Astrocyte (in vitro differentiated cells and primary cell): ENCODE results near the gene LYRM7. TPM values are rescaled to one million over a fixed set of nuclear protein-coding genes. Genes with fewer than 3 reads are reported as not detected.

Experiments
- DNase-seq: peaks from one replicate; pipeline ENCODE4 v3.0.0-alpha.2; 2010; ENCODE audit warnings: low read depth
- FAIRE-seq: peaks from 2 replicates; lab custom pipeline; 2011; peaks lifted over from hg19 to GRCh38; lab: Jason Lieb, UNC
- H2AFZ ChIP-seq: 2 replicates; pipeline ENCODE4 v1.6.0; 2012; ENCODE audit warnings: low read depth, low read length, inconsistent platforms
- H3K27ac ChIP-seq: 2 replicates; pipeline ENCODE4 v1.5.1; 2011; ENCODE audit warnings: low read depth, low read length, inconsistent platforms
- H3K27me3 ChIP-seq: 2 replicates; pipeline ENCODE4 v1.6.0; 2011; ENCODE audit warnings: low read length, inconsistent platforms; ENCODE audit not compliant: insufficient read depth
- H3K36me3 ChIP-seq: 2 replicates; pipeline ENCODE4 v1.5.1; 2011; ENCODE audit warnings: low read length, inconsistent platforms; ENCODE audit not compliant: insufficient read depth
- H3K4me1 ChIP-seq: 2 replicates; pipeline ENCODE4 v1.5.1; 2011; ENCODE audit warnings: low read length, inconsistent platforms; ENCODE audit not compliant: insufficient read depth
- H3K4me2 ChIP-seq: 2 replicates; pipeline ENCODE4 v1.6.0; 2012; ENCODE audit warnings: low read length, inconsistent platforms
- H3K4me3 ChIP-seq: 2 replicates; pipeline ENCODE4 v1.5.1; 2011; ENCODE audit warnings: low read depth, mild to moderate bottlenecking, low read length, inconsistent platforms; ENCODE audit not compliant: insufficient read depth
- H3K79me2 ChIP-seq: 2 replicates; pipeline ENCODE4 v1.6.0; 2012; ENCODE audit warnings: mild to moderate bottlenecking, low read length, inconsistent platforms; ENCODE audit not compliant: insufficient read depth
- H3K9ac ChIP-seq: 2 replicates; pipeline ENCODE4 v1.6.0; 2012; ENCODE audit warnings: mild to moderate bottlenecking, low read length, inconsistent platforms
- H3K9me3 ChIP-seq: 2 replicates; pipeline ENCODE4 v1.5.1; 2012; ENCODE audit warnings: low read depth, mild to moderate bottlenecking, low read length, inconsistent platforms; ENCODE audit not compliant: insufficient read depth
- H4K20me1 ChIP-seq: 2 replicates; pipeline ENCODE4 v1.6.0; 2012; ENCODE audit warnings: low read length, inconsistent platforms; ENCODE audit not compliant: insufficient read depth
- H3K27ac Mint-ChIP-seq: one replicate; pipeline ENCODE4 v1.8.0; 2021; ENCODE audit warnings: mild to moderate bottlenecking, mixed read lengths; ENCODE audit not compliant: unreplicated experiment
- H3K27me3 Mint-ChIP-seq: one replicate; pipeline ENCODE4 v1.8.0; 2021; ENCODE audit warnings: low read depth, mixed read lengths; ENCODE audit not compliant: unreplicated experiment
- H3K36me3 Mint-ChIP-seq: one replicate; pipeline ENCODE4 v1.8.0; 2021; ENCODE audit warnings: low read depth, mixed read lengths; ENCODE audit not compliant: unreplicated experiment
- H3K4me1 Mint-ChIP-seq: one replicate; pipeline ENCODE4 v1.8.0; 2021; ENCODE audit warnings: low read depth, mixed read lengths; ENCODE audit not compliant: unreplicated experiment
- H3K4me3 Mint-ChIP-seq: one replicate; pipeline ENCODE4 v1.8.0; 2021; ENCODE audit warnings: mild to moderate bottlenecking, moderate library complexity, mixed read lengths; ENCODE audit not compliant: unreplicated experiment
- H3K9me3 Mint-ChIP-seq: one replicate; pipeline ENCODE4 v1.8.0; 2021; ENCODE audit warnings: mild to moderate bottlenecking, mixed read lengths; ENCODE audit not compliant: unreplicated experiment
- EZH2 ChIP-seq: IDR thresholded peaks from 2 replicates; pipeline ENCODE4 v1.6.1; 2012; ENCODE audit warnings: mild to moderate bottlenecking, low read length, inconsistent platforms; ENCODE audit not compliant: insufficient read depth
- total RNA-seq: library from RNA; stranded (reverse); gene quantifications from 2 replicates; pipeline ENCODE4 v1.2.1, GENCODE V29; 2021
- TF ChIP-seq, protein P1 (sequence below): IDR thresholded peaks from 2 replicates; pipeline ENCODE4 v1.5.1; 2011; ENCODE audit warnings: low read depth, mild to moderate bottlenecking, inconsistent platforms, low read length, moderate library complexity; ENCODE audit not compliant: insufficient read depth

LYRM7 gene
- total RNA-seq, 1 donor from 2014 or later: 7.0 TPM

DNA sequence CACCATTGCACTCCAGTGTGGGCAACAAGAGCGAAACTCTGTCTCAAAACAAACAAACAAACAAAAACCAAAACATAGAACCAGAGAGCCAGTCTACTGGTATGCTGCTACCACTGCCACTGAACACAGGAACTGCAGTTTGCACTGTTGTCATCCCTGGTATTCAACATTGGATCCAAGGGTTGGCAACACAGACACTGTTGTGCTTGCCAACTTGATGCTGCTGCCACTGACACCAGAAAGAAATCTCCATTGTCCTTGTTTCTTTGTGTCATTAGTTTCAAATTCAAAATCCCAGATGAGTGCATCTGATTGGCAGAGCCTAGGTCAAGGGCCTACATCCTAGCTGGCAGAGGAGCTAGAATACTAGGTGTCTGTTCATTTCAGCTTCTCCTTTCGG is 21.9 kb upstream of the LYRM7 start:
- H3K4me1 Mint-ChIP-seq: no peaks in the 10 kb centered on the region
- Histone ChIP-seq H3K4me3 (no peak overlapping the region), H3K27me3 (no peaks in the 10 kb centered on the region), H3K36me3 (no peaks in the 10 kb centered on the region), H3K9ac (no peak overlapping the region), H3K27ac (no peak overlapping the region), H4K20me1 (no peaks in the 10 kb centered on the region), H2AFZ (no peak overlapping the region), H3K79me2 (no peaks in the 10 kb centered on the region), H3K4me1 (no peaks in the 10 kb centered on the region), H3K9me3 (no peaks in the 10 kb centered on the region), H3K4me2 (no peak overlapping the region)
- TF ChIP-seq EZH2: no peak
- TF ChIP-seq, protein P1, sequence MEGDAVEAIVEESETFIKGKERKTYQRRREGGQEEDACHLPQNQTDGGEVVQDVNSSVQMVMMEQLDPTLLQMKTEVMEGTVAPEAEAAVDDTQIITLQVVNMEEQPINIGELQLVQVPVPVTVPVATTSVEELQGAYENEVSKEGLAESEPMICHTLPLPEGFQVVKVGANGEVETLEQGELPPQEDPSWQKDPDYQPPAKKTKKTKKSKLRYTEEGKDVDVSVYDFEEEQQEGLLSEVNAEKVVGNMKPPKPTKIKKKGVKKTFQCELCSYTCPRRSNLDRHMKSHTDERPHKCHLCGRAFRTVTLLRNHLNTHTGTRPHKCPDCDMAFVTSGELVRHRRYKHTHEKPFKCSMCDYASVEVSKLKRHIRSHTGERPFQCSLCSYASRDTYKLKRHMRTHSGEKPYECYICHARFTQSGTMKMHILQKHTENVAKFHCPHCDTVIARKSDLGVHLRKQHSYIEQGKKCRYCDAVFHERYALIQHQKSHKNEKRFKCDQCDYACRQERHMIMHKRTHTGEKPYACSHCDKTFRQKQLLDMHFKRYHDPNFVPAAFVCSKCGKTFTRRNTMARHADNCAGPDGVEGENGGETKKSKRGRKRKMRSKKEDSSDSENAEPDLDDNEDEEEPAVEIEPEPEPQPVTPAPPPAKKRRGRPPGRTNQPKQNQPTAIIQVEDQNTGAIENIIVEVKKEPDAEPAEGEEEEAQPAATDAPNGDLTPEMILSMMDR: no peak
- FAIRE-seq (no peak), DNase-seq (no peak)
- no peak overlapping the region for H3K27ac Mint-ChIP-seq
- no peaks in the 10 kb centered on the region for H3K9me3 Mint-ChIP-seq
- H3K4me3 Mint-ChIP-seq: no peak overlapping the region
- peaks cover 2% of the 10 kb centered on the region for H3K36me3 Mint-ChIP-seq
- H3K27me3 Mint-ChIP-seq: no peaks in the 10 kb centered on the region

DNA sequence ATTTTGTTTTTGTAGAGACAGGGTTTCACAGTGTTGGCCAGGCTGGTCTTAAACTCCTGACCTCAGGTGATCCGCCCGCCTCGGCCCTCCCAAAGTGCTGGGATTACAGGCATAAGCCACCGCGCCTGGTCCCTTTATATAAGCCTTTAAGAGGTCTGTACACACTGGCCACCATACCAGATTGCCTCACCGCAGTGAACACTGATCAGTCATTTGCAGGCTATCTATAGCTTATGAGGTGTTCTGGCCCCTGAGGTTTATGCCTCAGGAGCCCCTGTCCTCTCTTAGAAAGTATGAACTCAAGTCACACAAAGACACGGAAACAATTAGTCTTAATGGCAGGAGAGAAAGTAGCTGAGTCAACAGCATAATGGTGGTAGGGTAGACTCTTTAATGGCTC is 20.3 kb upstream of the LYRM7 start:
- no peaks in the 10 kb centered on the region for H3K36me3 ChIP-seq
- Mint-ChIP-seq H3K4me1 (no peaks in the 10 kb centered on the region), H3K9me3 (no peaks in the 10 kb centered on the region), H3K36me3 (peaks cover 3% of the 10 kb centered on the region), H3K4me3 (no peak overlapping the region), H3K27me3 (no peaks in the 10 kb centered on the region), H3K27ac (no peak overlapping the region)
- no peak overlapping the region for H3K4me3 ChIP-seq
- H3K27ac ChIP-seq: no peak overlapping the region
- no peak overlapping the region for H3K9ac ChIP-seq
- H3K27me3 ChIP-seq: no peaks in the 10 kb centered on the region
- no peaks in the 10 kb centered on the region for H3K9me3 ChIP-seq
- DNase-seq (no peak), FAIRE-seq (no peak)
- H3K4me2 ChIP-seq: no peak overlapping the region
- no peak overlapping the region for H2AFZ ChIP-seq
- TF ChIP-seq, protein P1: no peak
- no peaks in the 10 kb centered on the region for H3K4me1 ChIP-seq
- no peaks in the 10 kb centered on the region for H4K20me1 ChIP-seq
- no peaks in the 10 kb centered on the region for H3K79me2 ChIP-seq

DNA sequence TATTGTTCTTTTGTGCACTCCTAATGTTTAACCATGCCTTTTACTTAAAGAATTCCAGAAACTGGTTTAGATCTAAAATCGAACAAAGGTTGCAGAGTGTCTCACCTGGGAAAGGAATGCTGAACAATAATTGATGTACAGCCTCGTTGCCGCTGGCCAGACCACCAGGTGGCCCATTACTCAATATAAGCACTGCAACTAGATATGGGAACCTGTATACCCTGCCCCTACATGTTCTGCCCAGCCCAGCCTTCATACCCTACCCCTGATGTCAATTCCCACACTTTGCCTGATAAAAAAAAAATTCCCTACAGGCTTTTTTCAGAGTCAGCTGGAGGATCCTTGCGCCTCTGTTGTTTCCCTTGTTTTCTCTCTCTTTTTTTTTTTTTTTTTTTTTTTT is 19.5 kb upstream of the LYRM7 start:
- no peak for FAIRE-seq

More for the DNA sequence above, 19.5 kb upstream of the LYRM7 start:
- no peak overlapping the region for H3K27ac ChIP-seq
- Mint-ChIP-seq H3K4me1 (no peaks in the 10 kb centered on the region), H3K27ac (no peak overlapping the region), H3K27me3 (no peaks in the 10 kb centered on the region), H3K36me3 (peaks cover 3% of the 10 kb centered on the region), H3K9me3 (no peaks in the 10 kb centered on the region), H3K4me3 (no peak overlapping the region)
- H3K9me3 ChIP-seq: no peaks in the 10 kb centered on the region
- H3K79me2 ChIP-seq: no peaks in the 10 kb centered on the region
- TF ChIP-seq, protein P1: no peak
- no peaks in the 10 kb centered on the region for H3K4me1 ChIP-seq
- H3K4me3 ChIP-seq: no peak overlapping the region
- no peak for DNase-seq
- no peak overlapping the region for H3K4me2 ChIP-seq
- H3K9ac ChIP-seq: no peak overlapping the region
- no peaks in the 10 kb centered on the region for H4K20me1 ChIP-seq
- H3K36me3 ChIP-seq: no peaks in the 10 kb centered on the region
- H3K27me3 ChIP-seq: no peaks in the 10 kb centered on the region
- H2AFZ ChIP-seq: no peak overlapping the region
